RPMI7951 (cell line): ENCODE measurements around the gene PTCHD1. TPM values are rescaled to one million over a fixed set of nuclear protein-coding genes. Genes with fewer than 3 reads are reported as not detected.

Source experiments
- DNase-seq: peaks from one replicate; pipeline ENCODE4 v3.0.0-alpha.2; 2012; ENCODE audit warnings: low read depth
- total RNA-seq: library from RNA; depleted of rRNA; stranded (reverse); fragments of >200 nt; shearing (Covaris generic); gene quantifications from 2 replicates; pipeline ENCODE4 v1.2.3, GENCODE V29; 2014

PTCHD1 gene
- total RNA-seq, 1 experiment from 2014 or later: under 0.01 TPM

DNA sequence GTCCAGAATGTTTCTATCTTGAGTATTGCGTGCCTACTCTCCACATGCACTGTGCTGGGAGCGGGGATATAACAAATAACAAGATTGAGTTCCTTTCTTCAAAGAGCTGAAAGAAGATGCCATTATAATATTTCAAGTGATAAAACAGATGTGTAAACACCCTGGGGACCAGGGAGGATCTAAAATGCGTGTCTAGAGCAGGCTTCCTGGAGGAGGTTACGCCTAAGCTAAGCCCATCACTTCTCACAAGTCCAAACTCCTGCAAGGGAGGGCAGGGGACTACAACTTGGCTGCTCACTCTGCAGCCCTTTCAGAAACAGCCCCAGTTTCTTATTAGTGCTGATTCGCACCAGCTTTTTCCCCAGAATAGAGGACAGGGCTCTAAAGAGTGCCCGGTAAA is 21.5 kb downstream of the PTCHD1 start:
- DNase-seq: peak; percentile 8

DNA sequence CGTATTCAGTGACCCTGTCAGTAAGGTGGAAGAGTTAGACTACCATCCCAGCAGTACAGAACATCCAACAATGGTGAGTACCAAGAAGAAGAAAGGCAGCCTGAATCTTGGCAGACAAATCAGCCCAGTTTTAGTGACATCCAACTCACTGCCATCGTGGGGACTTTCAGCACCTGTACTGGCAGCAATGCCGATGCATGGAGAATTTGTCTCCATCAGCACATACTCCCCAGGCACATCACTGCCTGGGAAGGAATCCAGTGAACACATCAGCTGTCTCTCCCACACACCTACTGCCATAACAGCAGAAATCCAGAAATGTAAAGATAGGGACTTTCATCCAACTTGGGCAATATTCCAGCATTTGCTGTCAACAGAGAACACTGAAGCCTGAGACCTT is 29.8 kb downstream of the PTCHD1 start:
- no peak for DNase-seq

DNA sequence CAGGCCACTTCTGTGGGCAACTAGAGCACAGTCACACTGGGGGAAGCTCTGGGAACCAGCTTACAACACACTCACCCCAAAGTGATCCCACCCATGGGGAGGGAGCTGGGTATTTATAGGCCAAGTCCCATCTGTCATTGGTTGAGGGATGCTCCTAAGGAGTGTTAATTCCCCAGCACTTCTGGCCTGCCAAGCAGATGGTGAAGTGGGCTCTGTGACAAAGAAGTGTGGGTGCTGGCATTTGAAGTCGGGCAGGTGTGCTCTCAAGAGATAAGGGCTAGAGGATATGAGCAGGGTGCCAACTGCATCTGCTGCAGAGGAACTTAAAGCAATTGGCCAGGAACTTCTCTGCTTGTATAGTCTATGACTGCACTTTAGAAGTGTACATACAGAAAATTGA is 30.9 kb downstream of the PTCHD1 start:
- DNase-seq: no peak

DNA sequence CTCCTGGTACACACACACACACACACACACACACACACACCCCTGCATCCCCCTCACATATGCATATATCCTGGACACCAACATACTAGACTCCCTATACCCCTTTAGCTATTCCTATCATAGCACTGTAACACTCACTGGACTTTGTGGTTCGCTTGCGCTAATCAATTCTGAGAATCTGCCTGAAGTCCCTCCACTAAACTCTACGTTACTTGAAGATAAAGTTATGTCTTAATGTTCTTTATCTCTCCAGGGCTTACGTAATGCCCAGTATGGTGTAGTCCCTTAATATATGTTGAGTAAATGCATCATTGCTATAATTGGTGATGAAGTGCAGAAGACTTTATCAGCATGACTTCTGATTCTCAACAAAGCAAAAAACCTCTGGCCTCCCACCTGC is 32.3 kb downstream of the PTCHD1 start:
- no peak for DNase-seq

DNA sequence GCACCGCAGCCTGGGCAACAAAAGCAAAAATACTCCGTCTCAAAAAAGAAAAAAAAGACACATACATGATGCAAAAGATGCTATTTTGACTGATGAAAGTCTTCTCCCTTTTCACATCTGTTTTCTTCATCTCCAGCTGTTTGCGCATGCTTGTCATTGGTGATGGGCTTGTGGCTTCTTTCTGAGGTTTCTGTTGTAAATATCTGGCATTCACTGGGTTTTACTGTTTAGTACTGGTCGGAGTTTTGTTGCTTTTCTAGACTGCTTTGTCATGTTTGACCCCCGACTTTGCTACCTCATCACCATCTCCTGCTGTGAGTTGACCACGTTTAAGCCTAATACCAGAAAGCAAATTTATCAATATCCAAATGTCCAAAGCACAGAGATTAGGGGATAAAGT is 34.4 kb downstream of the PTCHD1 start:
- DNase-seq: no peak

DNA sequence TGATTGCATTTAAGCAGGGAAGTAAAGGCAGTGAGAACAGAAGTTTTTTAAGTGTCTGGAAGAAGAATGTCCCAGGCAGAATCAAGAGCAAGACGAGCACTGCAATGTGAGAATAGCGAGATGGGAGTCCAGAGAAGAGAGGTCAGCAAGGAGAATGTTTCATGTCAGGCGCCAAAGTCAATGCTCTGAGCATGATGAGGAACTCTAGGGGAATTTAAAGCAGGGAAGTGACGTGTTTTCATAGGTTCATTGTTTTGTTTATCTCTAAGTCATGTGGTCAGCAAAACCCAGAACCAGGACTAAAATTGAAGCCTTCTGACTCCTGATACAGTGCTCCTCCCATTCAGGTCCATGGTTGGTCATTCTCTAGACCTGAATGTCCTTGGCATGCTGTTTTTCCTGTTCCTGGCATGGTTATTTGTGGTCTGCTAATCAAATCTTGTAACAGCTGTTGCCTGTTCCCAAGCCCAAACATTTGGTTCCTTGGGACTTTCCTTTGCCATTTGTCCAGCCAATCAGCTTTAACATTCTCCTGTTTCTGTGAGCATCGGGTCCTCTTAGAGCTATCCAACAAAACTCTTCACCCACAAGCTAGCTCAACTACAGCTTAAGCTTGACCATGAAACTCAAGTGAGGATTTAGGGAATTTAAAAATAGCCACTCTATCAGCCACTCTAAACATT is 37.7 kb downstream of the PTCHD1 start:
- DNase-seq: no peak

DNA sequence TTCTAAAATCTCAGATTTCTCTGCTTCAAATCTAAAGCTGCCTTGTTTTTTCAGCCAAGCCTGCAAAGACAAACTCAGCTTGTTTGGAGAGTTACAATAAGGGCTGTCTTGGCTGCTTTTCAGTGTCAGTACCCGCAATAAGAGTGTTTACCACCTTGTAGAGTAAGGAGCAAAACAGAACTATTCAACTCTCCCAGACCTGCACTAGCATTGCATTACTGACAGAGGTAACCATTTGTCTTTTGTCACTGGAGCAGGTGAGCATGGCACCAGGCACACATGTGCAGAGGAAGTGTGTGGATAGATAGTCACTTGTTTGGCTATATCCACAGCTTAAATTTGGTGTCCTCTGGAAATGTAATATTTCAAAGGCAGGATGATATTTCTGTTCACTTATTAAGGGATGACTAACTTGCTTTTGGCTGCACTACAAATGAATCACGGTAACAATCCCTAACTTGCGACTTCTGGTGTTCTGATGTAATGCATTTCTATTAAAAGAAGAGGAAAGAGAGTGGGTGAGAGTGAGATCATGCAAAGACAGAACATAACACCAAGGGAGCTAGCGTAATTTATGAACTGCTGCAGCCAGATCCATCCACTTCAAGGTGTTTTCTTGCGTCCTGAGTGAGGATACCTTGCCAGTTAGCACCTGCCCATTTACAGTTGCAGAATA is 38.6 kb downstream of the PTCHD1 start:
- peak; percentile 29 for DNase-seq

DNA sequence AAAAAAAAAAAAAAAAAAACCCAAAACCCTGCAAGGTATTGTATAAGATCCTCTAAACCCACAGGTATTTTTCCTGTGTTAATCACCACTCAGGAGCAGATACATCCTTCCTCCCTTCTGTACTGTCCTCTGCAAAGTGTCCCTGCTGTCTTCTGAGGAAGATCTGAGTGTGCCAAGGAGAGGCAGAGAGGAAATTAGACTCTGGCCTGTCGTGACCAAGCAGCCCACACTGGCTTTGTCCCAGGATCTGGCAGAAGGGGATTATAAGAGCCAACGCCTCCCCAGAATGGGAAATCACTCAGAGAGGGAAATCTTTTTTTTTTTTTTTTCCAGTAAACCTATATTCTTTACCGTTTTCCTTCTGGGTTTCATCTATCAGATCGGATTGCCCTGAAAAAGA is 39.6 kb downstream of the PTCHD1 start:
- DNase-seq: no peak

DNA sequence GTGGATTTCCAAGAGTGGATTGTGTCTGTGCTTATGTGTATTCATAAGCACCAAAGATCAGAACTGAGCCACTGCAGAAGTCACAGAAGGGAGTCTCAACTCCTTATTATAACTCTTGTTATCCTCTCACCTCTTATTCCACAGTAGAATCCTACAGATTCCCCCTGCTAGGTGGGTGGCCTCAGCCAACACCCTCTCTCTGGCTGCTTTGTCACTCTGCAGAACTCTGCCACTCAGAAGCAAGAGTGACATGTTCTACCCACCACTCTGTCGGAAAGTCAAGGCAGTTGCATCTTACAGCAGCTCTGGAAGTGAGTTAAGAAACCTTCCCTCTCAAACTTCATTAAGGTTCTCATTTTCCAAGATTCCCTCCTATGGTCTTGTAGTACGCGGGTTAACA is 41.9 kb downstream of the PTCHD1 start:
- DNase-seq: no peak

DNA sequence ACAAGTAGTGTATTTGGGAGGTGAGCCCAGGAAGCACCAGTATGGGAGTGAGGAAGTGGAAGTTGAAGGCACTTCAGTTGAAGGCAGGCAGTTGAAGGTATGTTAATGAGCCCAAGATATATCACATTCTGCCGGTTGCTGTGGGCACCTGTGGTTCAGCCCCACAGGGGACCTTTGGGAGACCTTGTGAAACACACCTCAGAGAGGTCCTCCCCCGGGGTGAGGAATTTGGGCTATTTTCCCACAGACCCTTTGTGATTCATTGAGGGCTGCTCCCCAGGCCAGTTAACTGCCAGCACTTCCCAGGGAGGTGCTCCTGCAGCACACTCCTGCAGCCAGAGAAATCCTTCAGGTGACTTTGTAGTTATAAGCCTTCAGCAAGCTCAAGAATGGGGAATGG is 45.9 kb downstream of the PTCHD1 start:
- no peak for DNase-seq

DNA sequence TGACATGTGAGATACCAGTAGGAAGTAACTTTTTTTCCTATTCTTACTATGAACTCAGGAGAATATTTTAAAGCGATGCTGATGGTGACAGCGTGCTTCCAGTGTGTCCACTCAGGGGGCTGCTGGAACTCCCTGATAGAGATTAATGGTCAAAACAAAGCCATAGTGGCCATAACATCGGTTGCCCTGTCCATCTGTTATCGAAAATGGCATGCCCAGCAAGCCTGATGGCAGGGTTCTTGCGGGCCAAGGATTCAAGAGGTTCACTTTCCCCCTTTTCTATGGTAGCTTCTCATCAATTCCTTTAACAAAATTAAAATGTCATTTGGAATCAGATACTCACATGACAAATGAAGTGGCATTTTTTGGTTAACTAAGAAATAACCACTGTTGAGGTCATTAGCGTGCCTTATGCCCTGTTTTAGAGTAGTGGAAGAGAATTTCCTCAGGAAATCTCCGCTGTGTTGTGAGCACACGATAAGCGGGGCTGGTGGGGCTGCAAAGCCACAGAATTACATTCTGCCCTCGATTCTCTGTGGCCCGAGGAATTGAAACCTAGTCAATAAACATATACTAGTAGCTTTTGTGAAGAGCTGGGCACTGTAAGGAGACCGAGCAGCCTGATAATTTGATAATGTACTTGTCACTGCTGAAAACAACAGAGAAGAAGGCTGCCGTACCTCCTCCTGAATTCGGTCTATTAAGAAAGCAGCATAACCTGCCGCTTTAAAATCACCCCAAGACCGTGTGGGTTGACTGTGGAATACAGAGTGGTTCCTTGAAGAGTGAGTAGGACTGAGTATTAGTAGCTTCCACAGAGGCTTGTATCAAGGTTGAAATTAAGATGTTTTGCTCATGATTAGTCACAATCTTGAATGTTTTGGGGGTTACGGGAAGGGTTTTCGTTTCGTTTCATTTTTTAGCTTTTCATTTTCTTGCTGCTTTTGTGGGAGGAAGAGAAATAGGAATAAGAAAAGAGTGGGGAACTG is 46.7 kb downstream of the PTCHD1 start:
- DNase-seq: no peak

DNA sequence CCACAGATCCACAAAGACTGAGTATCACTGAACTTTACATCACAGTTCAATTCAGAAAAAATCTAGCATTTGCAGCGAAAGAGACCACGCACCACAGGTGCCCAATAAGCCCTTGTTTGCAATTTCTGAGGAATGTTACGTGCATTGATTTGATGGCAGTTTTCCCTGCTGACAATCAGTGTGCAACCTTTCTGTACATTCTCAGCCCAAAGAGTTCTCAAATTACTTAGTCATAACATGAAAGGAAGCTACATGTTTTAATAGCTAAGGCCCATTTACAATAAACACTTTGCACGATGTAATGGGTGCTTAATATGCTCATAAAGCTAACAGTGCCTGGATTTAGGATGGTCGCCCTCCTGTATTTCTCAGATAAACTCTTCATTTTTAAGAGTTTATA is 47.9 kb downstream of the PTCHD1 start:
- DNase-seq: no peak

DNA sequence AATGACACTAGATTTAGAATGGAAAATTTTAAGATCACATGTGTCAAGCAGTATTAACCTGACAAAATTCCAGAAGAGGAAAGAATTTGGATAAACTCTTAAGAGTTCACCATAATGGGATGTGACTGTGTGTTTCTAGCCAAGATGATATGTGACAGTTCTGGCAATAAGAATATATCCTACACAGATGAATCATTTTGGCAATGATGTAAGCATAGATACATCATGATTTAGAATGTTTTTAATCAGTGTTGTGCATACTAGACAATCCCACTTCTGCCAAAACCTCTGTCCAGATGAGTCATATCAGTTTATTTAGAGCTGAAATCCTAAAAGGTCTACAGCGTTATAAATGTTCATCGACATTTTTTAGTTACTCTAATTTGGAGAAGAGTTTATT is 48.8 kb downstream of the PTCHD1 start:
- DNase-seq: peak; percentile 15

DNA sequence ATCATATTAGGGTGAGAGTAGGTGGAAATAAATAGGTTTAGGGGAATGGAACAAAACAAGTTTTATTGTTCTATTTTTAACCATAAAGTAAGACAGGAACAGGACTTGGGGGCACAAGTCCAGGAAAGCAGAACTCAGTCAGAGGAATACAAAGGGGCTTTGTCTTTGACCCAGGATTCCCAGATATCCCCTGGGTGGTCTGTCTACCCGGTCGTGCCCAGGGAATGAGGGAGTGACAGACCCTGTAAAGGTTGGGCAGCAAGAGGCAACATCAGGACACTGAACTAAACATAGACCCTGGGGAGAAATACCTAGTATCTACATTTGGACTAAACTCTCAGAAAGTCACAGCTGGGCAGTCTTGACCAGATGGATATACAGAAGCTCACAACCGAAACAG is 50.6 kb downstream of the PTCHD1 start:
- no peak for DNase-seq

DNA sequence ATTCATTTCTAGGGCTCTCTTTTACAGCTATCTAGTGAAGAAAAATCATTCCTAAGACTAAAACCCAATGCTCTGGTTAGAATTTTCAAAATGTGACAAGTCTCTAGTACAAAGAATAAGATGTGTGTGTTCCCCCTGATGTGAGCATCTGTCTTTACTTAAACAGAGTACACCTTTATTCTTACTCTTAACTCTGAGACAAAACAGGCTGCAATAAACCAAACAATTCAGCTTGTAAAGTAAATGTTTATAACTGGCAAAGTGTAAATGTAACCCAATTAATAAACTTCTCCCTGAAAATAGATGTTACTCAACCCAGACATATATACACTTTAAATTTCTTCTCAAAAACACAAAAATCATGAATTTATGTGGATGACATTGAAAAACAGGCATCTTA is 51.6 kb downstream of the PTCHD1 start:
- no peak for DNase-seq

DNA sequence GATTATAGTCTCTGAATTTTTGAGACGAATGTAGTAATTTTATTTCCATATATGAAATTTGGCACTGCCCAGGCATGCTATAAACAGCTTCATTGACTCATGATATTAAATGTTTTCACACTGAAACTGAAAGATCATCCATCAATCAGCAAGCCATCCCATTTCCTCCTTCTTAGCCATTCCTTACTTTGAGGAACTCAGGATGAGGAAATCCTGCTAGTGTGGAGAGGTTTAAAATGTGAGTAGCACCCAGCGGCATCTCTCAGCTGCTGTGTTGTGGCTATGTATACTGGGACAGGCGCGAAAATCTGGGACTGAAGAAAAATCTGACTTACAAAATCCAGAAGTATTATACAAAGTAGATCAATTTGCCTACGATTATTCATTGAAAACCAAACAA is 52.1 kb downstream of the PTCHD1 start:
- no peak for DNase-seq

DNA sequence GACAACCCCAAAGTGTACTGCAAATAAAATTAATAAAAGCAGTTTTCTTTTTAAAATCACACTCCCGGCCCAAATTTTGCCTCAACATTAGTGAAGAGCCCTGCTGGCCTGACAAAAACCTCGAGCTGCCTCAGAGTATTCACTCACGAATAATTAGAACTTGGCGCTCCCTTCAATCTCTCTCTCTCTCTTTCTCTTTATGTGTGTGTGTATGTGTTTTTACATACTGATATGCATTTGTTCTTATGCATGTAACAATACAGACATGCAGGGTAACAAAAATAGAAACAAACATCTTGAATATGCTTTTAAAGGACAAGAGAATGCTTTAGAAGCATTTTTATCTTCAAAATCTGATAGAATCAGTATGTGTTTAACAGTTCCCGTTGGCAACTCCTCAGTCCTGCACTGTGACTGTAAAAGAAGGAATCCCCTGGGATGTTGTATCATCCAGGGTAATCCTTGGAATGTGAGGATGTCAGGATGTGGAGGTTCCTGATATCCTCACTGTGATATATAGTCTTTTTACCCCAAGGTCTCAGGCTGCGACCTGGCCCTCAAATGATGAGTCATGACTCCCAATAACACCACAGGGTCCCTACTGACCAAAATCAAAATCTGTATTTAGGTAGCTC is 53.0 kb downstream of the PTCHD1 start:
- no peak for DNase-seq

DNA sequence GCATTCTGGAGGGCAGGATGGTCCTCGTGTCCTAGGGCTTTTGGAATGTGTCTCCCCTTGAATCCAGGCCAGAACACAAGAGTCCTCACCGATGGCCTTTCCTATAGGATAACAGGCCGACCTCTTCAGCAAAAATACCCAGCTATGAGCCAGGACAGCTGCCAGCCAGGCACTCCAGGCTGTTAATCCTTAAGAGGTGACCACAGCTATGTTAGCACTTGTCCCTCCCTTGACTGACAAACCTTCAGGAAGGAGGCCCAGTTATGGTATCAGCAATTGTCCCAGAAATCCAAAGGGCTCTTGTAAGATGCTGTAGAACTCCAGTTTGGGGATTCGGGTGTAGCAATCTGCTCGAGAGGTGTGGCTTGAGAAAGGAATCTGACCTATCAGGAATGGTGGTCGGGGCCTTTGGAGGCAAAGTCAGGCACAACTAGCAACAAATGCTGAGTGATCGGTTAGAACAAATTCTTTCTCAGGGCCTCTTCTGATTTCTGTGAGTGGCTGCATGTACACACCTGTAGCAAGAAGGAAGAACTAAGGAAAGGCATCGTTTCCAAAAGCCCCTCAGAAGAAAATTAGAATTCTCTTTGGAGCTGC is 54.6 kb downstream of the PTCHD1 start:
- no peak for DNase-seq

DNA sequence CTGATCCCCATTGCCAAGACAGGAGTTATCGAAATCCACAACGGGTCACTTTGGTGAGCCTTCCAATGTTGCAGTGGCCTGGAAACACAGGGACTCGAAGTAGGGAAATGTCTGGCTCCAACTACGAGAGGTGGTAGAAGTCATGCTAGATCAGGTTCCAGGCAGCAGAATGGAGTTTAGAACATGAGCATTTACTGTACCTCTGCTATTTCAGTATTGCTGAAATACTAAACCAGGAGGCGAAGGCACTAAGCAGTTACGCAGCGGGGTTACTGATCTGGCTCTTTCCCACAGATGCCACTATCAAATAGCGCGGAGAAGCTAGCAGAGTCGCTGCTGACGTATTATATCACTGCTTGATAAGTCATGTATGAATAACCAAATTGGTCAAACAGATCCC is 56.3 kb downstream of the PTCHD1 start:
- no peak for DNase-seq

DNA sequence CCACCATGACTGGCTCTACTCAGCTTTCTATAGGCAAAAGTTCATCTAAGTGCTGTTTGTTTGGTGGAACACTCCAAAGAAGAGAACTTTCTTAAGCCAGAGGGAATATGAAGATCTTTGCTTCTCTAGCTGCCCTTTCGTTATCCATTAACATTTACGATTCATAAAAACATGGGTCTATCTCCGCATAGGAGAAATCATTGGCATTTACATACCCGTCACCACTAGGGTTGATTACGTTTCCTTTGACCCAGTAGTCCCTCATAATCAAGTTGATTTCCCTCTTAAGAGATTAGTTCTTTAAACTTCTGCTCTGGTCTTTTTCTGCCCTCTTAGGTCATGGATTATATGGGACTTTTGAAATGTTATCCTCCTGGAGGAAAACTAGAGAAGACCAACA is 57.5 kb downstream of the PTCHD1 start:
- DNase-seq: no peak

DNA sequence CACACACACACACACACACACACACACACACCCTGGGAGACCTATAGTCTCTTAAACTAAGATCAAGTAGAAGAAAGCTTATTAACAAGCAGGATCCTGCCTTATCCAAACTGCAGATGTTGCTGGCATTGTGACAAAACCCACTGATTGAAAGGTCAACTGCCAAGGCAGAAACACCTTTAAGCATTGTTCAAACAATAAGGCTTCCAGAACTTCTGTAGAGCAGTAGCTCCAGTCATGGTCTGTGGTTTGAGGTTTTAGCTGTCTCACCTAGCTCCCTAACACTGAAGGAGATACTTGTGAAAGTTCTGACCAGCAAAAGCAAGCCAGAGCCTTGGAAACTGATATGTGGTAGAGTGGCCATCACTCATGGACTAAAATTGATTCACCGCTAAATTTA is 59.8 kb downstream of the PTCHD1 start:
- no peak for DNase-seq

DNA sequence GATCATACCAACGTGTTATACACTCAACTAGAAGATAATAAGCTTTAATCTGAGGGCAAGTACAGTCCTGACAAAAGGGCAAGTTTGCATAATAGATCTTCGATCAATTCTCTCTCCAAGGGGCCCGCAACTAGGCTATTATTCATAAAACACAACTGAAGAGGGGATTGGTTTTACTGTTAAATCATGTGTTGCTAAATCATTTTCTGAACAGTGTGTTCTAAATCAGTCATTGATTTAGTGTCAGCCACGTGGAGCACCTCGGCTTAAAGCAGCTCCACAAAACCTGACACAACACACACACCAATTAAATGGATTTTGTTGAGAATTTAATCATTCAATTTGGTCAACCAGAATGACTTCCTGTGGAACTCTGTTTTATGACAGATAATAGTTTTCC is 61.6 kb downstream of the PTCHD1 start:
- no peak for DNase-seq
